ENCODE results near the gene ETV7.

DNA sequence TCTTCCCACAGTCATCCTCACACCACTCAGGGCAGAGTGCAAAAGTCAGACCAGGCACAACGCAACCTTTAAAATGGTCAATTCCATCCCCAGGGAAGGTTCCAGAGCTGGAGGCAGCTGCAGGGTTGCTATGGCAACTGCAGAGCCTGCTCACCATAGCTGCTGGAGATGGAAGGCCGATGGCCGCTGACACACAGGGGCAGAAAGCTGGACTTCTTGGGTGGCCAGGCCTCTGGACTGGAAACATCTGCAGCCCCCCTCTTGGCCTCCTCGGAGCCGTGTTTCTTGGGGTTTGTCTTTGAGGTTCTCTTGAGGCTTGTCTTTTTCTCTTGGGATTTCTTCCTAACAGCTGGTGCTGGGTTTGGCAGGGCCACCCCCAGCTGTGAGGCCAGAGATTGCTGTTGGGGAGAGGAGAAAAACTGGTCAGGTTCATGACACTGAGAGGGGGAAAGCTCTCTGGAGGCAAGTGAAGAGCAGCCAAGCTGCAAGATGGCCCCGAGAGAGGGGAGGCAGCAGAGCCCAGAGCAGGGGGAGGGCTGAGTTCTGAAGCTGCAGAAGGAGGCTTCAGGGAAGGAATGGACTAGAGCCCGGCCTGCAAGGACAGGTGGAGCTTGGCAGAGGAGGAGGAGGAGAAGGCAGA lies 61.0 kb downstream of the ETV7 start:
- TF ChIP-seq, protein P1, sequence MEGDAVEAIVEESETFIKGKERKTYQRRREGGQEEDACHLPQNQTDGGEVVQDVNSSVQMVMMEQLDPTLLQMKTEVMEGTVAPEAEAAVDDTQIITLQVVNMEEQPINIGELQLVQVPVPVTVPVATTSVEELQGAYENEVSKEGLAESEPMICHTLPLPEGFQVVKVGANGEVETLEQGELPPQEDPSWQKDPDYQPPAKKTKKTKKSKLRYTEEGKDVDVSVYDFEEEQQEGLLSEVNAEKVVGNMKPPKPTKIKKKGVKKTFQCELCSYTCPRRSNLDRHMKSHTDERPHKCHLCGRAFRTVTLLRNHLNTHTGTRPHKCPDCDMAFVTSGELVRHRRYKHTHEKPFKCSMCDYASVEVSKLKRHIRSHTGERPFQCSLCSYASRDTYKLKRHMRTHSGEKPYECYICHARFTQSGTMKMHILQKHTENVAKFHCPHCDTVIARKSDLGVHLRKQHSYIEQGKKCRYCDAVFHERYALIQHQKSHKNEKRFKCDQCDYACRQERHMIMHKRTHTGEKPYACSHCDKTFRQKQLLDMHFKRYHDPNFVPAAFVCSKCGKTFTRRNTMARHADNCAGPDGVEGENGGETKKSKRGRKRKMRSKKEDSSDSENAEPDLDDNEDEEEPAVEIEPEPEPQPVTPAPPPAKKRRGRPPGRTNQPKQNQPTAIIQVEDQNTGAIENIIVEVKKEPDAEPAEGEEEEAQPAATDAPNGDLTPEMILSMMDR (IDR thresholded peaks at IDR 0.05) = no peak
- TF ChIP-seq POLR2A (IDR thresholded peaks at IDR 0.05) = no peak

Measured in right lobe of liver (tissue), 4 donors.